HG03442 (cell line): ENCODE measurements around the gene EXOC4.

Experiments used
- ATAC-seq: cut with Tn5 transposase; IDR thresholded peaks from one replicate; pipeline ENCODE4 v1.9.1; 2021; ENCODE audit warnings: mild to moderate bottlenecking, moderate library complexity; ENCODE audit not compliant: unreplicated experiment

The EXOC4 gene

DNA sequence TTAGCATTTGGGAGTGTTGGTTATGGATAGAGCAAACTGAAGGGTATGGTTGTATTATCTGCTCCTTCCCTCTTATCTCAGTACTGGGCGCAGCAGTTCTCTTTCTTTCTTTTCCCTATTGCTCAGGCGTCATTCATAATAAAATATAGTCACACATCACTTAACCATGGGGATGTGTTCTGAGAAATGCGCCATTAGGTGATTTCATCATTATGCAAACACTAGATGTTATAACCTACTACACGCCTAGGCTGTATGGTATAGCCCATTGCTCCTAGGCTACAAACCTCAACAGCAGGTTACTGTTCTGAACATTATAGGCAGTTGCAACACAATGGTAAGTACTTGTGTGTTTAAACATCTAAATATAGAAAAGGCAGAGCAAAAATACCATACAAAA lies 401.7 kb downstream of the EXOC4 start:
- ATAC-seq = no peak

GRCh38 chr7:133662276-133662675 lies 409.4 kb downstream of the EXOC4 start:
- ATAC-seq = no peak

DNA sequence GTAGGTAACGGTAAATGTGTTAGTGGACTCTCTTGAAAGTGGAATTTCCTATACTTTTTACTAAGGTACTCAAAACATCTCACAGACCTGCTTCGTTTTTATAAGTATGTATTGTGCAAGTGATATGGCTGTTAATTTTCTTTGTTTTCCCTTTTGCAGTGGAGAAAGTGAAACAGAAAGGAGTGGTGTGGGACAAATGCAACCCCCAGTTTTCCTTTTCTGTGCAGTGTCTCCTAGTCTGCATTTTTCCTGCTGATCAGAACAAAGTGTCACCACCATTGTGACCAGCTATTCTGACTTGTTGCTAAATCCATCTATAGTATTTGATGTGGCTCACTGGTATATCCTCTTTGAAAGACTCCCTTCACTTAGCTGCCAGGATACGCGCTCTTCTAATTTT lies 410.0 kb downstream of the EXOC4 start:
- ATAC-seq = no peak

DNA sequence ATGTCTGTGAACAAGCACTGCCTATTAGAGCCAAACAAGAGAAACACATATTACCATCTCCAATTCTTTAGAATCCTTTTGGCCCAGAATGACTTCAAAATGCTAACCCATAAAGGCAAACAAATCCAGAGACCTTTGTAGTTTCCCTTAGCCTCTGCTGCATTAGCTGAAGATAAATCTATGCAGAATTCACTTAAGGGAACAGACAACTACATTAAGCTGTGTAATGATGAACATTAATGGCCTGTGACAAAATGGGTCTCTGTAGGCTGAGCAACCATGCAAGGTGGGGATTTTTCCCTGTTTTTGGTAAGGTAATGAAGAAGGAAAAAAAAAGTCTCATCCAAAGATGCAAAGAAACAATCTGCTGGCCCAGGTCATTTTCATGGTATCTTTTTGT lies 411.6 kb downstream of the EXOC4 start:
- no peak for ATAC-seq

DNA sequence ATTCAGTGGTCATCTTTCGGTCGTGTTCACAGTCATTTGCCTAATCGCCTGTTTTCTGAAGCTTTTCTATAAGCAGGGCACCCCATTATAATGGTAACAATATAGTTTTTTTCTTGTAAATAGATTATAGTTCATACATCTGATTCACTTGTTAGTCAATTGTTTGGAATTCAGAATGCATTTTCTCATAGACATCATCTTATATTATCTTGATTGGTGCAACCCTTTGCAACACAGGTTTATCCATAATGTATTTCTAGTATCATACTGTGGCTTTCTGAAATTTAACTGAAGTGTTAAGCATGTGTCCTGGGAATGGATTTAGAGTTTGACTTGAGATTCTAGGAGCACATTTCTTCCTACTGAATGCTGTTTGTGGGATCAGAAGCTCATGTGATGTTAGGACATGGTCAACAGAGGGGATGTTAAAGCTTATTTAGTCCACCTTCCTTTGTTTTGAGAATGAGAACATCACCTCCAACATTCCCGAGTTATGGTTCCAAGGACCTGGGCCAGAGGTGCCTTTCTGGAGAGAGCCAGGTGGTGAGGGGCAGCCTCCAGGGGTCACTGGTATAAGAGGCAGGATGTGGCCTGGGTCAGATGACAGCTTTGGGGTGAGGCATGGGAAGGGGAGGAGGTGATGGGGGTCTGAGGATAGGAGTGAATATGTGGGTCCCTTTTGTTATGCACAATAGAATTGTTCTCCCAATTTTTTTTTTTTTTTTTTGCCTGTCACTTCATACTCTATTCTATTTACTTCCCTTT lies 415.6 kb downstream of the EXOC4 start:
- ATAC-seq = no peak

- no peak for ATAC-seq
Measured at GRCh38 chr7:133669061-133669455, 416.2 kb downstream of the EXOC4 start.

GRCh38 chr7:133670250-133670649 lies 417.4 kb downstream of the EXOC4 start:
- no peak for ATAC-seq

DNA sequence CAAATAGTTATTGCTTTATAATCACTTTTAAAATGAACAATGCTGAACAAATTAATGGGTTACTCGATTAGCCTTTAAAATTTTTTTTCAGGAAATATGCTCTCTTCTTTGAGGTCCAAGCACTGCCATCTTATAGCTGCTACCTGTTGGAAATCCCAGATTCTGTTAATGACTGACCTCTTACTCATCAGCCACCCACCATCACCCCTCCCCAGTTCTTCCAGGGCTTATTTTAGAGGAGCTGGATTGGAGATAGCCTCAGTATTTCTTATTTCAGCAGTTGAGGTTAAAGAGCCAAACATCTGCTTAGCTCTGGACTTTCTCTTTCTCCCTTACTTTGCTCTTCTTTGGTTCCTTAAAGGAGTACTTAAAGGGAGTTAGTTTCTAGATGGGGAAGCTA lies 420.0 kb downstream of the EXOC4 start:
- no peak for ATAC-seq

DNA sequence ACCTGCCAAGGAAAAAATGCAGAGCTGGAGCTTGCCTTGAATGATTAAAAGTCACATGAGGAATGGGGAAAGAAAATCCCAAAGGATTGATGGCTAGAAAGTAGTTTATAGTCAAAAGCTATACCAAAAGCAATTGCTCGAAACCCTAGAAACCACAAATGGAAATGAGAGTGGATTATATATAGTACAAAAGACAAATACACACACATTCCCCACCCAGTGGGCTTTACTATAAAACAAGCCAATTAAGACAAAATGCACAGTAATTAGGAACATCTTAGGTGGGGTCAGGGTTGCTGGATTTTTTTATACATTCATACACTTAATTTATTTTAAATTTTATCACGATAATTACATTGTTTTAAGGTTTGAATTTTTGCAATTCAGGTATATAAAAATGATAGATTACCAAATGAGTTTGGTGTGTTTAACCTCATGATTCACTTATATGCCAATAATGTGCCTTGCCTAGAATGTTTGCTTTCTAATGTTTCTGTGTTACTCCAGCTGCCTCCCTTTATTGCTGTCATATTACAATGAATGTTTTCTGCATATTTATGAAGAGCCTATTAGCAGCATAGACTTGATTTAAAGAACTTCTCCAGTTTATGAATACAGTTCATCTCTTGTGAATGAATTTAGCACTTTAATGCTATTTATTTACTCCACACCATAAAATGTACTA lies 421.3 kb downstream of the EXOC4 start:
- no peak for ATAC-seq

GRCh38 chr7:133675510-133676218 lies 422.8 kb downstream of the EXOC4 start:
- ATAC-seq = no peak

- ATAC-seq = no peak
Measured at GRCh38 chr7:133676805-133677370, 424.0 kb downstream of the EXOC4 start.

DNA sequence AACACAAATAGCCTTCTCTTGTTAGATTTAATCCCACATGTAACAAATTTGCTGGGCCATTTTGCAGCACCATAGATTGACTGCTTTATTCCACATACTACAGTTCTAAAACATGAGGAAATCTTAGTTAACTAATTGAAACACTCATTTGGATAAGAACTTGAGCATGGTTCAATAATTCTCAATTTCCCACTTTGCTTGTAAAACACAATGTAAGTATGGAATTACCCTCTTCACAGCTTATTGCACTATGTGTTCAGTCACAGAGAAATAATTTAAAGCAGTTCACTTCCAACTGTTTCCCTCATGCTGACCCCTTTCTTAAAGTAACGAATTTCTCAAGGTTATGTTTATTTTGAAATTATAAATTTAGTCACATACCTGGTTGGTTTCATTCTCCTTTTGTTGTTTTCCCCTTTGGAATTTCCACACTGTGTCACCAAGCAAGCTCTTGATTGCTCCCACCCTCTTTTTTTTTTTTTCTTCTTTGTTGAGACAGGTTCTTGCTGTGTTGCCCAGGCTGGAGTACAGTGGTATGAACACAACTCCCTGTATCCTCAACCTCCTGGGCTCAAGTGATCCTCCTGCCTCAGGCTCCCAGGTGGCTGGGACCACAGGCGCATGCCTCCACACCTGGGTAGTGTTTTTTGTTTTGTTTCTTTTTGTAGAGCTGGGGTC lies 425.4 kb downstream of the EXOC4 start:
- ATAC-seq = no peak

DNA sequence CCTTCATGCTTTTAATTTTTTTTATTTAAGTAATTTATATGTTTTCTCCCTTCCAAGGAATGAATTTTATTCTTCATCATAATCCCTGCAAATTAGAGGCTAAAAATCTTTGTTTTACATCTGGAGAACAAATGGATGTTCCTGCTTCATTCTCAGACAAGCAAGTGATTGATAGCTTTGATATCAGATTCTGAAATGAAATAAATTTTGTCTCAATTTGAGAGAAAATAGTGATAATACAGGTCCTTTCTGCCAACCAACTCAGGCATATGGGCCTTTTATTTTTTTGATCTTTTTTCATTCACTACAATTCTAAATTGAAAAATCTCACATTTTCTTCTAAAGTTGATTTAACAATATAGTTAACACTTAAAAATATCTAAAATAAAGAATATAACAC lies 427.1 kb downstream of the EXOC4 start:
- ATAC-seq = no peak

GRCh38 chr7:133681529-133681928 lies 428.7 kb downstream of the EXOC4 start:
- ATAC-seq = no peak

GRCh38 chr7:133682364-133683181 lies 429.7 kb downstream of the EXOC4 start:
- no peak for ATAC-seq

DNA sequence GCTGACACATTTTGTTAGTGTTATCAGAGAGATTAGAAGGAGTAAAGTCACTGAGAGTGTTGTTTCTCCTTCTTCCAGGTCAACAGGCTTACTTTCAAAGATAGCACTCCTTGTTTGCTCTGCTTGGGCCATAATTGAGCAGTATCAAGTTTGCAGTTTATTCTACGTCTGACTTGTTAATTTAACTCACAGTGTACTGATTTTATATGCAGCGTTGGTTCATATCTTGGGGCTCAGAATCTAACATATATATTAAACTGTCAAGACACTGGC lies 430.2 kb downstream of the EXOC4 start:
- ATAC-seq = no peak

- no peak for ATAC-seq
Measured at GRCh38 chr7:133688483-133689239, 435.8 kb downstream of the EXOC4 start.

DNA sequence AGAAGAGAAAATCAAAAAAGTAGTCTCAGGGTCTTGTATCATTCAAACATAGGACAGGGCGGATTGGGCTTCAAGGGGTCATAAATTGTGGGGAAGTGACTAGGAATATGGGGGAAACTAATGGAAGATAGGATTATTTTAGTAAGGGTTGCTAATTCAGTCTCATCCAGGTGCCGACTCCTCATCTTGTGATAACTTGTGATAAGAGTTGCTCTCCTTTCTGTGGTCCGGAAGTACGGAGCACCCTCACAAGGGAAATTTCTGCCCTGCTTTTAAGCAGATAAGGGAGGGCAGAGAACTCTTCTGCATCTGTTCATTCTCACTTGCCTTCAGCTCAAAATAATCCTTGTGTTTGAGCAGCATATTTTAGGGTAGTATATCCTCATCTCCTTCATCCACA lies 437.9 kb downstream of the EXOC4 start:
- ATAC-seq = no peak

DNA sequence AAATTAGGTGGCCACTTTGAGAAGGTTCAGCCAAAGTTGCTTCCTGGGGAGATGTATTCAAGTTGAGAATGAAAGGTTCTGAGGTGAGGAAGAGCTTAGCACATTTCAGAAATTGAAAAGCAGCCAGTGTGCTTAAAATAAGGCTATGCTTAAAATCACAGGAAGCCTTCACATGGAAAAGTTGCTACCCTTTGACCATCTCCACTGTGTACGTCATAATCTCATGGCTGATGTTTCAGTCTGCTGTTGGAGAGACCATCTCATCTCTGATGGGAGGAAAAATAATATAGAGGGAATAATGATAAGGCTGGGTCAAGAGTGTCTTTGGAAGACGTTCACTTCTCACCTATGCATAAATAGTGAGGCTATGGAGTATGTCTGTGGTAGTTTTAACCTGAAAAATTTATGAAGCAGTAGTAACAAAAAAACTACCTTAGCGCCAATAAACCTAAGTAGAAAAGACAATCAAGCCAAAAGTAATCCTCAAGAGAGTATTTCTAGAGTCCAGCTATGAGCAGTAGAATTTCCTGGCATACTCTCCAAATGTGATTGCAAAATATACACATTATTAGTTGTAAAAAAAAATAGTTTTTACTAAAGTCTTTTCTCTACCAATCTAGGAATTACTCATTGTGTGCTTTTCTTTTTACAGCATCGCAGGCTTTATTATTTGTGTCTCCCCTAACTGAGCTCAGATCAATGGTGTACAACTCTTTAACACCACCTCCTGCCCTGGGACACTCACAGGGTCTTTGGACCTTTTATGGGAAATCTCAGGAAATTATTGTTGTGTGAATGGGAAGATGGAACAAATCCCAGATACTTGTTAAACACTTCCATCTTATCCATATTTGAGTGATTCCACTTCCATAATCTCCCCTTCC lies 439.1 kb downstream of the EXOC4 start:
- ATAC-seq = no peak
